HG02642 (cell line): ENCODE measurements around the gene SOBP.
A peak's percentile ranks its signal among the peaks of the same experiment; 100 is the strongest.

Experiments
- ATAC-seq: cut with Tn5 transposase; IDR thresholded peaks from one replicate; pipeline ENCODE4 v1.9.1; 2021; ENCODE audit warnings: mild to moderate bottlenecking; ENCODE audit not compliant: unreplicated experiment, poor library complexity

SOBP gene

DNA sequence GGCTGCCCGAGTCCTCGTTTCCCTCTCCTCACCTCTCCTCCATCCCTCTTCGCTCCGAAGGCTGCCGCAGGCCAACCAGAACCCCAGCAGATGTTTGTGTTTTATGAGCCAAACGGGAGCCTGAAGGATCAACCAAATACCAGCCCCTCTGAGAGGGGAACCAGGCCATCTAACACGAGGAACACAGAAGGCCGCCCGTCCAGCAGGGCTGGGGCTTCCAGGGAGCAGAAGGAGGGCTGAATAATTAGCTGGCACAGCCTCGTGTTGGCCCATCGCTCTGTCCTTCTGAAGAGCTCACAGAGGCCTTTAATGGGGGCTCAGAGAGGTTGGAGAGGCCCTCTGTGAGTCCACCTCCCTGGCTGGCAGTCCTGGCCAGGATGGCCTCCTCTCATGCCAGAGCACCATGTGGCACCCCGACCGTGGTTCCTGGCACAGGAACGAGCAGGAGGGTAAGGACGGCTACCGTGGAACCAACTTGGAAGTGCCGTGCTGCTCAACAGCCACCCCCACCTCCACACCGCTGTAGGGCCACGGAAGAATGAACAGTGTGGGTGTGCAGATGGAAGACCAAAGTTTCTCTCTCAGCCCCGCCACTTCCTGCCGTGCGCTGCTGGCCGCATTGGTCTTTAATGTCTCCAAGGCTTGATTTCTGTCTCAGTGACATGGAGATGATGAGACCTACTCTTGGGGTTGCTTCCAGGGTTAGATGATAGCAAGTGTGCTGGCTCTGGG is 179.0 kb downstream of the SOBP start:
- peak; percentile 91 for ATAC-seq

DNA sequence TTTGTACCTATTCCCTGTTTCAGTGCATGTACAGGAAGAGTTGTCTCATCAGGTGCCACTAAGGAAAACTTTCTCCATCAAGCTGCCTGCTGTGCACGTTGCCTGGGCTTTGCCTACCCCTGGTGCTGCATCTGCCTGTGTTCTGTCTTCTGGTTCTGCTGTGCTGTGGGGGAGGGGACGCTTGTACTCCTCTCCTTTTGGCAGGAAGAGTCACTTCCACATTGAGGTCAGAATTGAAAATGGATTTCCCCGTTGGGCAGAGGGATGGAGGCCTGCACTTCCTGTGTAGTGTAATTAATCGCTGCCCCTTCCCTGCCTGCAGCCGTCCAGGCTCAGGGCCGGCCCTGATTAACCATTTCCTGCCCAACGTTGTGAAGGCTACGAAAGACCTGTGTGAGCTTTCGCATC is 180.9 kb downstream of the SOBP start:
- no peak for ATAC-seq

DNA sequence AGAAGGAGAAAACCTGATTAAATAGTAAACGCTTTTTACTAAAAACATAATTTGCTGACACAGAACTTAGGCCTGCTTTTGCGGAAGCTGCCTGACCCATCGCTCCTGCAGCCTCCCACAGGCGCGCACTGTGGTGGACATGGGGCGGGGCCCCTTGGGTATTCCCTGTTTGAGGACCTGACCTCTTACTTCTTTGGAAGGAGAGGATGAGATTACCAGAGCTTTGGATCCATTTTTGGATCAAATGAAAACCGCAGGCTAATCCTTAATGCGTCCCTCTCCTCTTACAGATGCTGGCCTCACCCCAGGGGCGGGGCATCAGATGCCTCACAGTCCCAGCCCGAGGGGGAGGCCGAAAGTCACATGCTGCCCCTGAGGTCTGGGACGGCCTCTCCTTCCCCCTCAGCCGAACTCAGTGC is 183.2 kb downstream of the SOBP start:
- ATAC-seq = no peak

DNA sequence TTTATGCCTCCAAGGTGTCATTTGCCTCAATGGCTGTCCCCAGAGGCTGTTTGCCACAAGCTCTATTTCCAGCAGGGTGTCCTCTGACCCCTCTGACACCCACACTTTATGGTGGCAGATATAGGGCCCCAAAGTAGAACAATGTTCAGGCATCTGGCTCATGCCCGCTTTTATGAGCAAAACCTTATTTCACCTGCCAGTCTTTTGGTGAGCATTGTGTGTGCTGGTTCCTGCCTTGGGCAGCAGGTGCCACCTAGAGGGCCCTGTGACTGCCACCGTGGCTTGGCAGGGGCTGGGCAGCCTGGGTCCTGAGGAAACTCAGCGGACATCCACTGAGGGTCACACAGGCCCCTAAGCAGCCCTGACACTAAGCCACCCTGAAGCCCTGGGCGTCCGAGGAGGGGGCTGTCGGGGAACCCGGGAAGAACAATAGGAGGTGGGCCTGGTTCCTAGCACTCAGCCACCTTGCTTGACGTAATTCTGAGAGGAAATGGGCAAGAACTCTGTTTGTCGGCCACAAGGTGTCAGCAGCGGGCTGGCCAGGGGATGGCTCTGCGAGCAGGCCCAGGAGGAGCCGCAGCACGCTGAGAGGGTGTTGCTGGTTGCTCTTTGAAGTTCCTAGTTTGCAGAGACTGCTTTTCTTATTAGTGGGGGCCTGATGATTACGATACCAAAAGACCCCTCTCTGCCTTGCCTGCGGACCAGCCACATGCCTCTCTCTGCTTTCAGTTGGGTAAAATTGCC is 185.2 kb downstream of the SOBP start:
- peak; percentile 93 for ATAC-seq

DNA sequence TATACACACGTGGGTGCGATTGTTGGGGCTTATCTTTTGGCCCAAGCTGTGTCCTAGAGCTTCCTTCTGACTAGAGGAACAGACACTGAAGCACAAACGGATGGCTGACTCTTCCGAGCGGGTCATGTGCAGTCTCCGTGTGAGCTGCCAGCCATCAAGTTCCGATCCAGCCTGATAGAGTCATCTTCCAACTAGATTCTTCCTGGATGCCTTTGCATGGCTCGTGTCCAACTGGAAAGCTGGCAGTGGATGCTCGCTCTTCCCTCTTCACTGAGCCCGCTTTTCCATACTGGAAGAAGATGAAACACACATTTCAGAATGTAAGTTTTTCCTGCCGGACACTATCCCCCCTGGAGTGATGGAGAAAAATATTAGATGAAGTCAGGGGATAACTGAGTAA is 186.1 kb downstream of the SOBP start:
- ATAC-seq = no peak

DNA sequence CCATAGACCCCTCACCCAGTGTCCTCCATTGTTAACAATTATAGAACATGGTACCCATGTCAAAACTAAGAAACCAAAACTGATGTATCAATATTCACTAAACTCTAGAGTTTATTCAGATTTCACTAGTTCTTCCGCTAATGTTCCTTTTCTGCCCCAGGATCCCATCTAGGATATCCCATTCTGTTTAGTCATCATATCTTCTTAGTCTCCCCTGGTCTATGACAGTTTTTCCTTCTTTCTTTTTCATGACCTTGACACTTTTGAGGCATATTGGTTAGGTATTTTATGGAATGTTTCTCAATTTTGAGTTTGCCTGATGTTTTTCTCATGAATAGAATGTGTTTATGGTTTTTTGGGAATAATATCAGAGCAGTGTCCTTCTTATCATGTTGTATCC is 187.5 kb downstream of the SOBP start:
- no peak for ATAC-seq

DNA sequence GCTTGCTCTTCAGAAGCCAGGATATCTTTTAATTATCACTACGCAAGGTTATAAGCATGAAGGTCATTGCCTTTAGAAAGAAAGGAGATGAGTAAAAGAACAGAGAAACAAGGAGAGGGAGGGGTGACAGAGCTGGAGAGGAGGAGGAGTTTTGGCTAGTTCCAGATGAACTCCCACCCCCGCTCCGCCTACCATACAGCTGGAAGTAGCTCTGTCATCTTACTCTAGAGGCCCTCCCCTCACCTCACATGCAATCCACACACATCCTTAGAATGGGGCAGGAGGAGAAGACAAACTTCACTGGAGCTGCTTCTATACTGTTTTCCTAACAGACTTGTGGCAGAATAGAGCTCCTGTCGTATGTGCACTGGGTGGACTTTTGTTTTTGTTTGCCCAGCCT is 189.5 kb downstream of the SOBP start:
- ATAC-seq = no peak

DNA sequence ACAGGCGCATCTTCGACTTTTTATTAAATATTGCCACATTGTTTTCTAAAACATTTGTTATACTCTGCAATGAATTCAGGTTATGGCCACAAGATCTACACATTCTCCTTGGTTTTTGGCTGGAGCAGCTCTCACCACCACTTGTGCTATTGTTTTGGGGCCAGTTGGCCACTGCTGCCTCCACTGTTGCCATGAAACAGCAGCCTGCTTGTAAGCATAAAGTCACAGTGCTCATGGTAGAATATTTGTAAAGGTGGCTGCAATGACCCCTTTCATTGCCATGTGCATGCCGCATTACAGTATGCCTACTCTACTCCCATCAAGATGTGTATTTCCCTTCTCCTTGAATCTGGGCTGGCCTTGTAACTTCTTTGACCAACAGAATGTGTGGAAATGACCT is 192.8 kb downstream of the SOBP start:
- ATAC-seq = no peak

DNA sequence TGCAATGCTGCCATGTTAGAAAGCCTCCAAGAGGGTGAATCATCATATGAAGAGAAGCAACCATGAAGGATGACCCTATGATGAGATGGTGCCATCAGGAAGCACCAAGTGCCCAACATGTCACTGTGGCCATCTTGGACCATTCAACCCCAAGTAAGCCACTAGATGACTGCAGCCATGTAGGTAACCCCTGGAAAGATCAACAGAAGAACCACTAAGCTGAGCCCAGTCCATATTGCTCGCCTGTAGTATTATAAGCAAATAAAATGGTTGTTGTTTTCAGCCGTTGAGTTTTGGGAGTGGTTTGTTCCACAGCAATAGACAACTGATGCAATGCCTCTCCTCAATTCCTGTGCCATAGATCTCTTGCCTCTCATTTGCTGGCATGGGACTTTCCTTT is 193.3 kb downstream of the SOBP start:
- ATAC-seq = no peak

DNA sequence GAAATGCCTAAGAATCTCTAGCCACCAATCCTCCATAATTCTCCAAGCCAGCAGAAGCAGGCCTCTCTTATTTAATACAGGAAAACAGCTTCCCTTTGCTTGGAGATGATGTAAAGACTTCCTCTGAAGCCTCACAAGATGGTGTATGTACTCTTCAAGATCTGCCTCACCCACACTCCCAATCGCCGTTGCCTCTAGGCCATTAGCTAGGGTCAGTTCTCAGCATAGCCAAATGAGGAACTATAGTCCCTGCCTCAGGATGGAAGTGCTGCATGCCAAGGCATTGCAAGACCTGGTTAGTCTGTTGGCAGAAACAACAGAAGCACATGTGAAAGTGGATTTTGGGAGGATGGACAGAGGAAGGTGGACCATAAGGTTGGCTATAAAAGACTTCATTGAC is 195.1 kb downstream of the SOBP start:
- ATAC-seq = no peak

DNA sequence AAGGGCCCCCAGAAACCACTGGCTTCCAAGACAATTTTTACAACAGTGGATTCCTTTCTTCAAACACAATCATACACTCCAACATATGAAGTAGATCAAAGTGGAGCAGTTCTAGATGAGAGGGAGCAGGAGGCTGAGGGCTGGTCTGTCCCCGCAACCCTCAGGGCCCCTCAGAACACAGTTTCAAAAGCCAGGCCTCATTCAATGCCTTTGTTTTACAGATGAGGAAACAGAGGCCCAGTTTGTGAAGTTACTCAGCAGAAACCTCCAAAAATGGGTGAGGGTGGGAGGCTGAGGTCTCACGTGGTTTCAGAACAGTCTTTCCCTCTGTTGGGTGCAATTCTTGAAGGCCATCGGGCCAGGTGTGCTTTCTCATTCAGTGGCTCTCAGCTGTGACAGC is 199.3 kb downstream of the SOBP start:
- no peak for ATAC-seq

DNA sequence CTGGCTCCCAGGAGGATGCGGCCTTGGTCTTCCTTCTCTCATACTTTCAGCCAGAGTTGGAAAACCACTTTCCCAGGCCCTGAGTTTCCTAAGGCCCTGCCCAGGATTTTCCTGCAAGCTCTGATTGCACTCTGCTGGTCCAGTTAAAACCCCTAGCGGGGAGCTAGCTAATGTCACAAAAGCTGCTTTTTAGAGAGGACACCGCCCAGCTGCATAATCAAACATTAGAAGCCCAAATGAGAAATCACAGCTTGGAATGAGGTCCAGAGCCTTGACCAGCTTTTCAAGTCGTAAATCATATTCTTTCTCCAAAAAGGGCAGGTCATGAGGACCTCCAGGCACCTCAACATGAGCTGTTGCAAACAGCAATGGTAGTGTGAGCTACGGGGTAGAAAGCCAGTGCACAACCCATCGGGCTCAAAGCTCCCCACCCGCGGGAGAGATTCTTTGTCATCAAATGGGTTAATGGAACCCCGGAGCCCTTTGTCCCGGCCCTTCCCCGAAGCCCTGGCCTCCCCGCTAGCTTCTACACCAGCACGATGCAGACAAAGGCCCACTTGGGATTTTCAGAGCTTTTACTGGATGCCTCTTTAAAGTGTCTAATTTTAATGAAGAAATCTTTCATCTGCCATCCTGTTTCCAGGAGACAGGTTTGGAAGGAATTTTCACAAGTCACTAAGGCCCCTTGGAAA is 200.2 kb downstream of the SOBP start:
- no peak for ATAC-seq

DNA sequence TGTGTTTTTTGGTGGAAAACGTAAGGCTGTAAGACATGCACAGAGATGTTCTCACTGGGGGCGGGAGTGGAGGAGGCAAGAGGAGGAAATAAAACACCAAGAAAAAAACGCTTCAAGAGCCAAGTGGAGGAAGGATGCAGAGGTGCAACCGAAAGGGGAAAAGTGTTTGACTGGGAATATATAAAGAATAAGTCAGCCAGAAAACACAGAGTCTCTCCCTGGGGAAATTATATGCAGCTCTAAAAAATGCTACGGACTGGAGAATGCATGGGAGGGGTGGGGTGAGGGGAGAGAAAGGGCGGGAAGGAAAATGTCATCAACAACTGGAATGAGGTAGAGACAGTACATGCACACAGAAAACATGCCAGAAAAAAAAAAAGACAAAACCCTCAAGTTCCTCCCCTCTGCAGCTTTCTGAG is 200.7 kb downstream of the SOBP start:
- ATAC-seq = no peak

DNA sequence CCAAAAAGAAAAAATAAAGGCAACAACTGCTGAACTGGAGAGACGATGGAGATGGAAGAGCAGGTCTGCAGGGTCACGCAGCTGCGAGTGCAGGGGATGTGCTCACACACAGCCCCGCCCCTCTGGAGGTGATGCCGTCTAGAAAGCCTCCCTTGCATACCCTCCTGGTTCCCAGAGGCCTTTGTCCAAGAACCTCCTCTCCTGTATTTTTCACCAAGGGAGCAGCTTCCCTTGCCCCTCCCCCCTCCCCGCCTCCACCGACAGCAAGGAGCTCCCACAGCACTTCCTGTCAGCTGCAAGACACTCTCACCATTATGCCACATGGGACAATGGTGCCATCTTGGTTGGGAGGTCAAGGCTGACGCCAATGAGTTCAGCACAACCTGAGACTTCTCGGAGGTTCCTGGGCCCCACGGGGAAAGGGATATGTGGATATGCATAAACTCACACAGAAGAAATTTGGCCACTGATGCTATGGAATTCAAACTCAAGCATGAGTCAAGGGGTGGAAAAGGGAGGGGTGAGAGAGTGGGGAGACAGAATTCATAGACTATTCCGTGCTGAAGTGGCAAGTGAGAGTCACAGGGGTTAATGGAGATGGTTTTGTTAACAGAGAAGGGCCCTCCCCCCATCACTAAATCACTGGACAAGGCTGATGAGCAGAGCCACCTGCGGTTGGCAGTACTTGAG is 201.3 kb downstream of the SOBP start:
- no peak for ATAC-seq

DNA sequence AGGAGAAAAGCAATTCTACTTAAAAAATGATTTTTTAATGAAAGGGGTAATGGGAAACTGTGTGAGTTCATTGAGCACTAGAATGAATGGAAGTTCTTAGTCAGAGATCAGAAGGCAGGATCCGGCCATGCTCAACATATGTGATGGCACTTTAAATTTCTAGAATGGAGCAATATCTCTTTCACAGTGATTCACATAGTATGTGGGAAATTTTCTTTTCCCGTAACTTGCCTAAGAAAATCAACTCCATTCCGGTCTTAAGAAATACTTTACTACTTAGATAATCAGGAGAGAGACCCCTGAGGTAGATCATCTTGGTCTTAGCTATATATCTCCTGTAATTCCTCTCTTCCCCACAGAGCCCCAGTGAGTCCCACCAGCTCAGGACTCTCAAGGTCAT is 202.4 kb downstream of the SOBP start:
- no peak for ATAC-seq

DNA sequence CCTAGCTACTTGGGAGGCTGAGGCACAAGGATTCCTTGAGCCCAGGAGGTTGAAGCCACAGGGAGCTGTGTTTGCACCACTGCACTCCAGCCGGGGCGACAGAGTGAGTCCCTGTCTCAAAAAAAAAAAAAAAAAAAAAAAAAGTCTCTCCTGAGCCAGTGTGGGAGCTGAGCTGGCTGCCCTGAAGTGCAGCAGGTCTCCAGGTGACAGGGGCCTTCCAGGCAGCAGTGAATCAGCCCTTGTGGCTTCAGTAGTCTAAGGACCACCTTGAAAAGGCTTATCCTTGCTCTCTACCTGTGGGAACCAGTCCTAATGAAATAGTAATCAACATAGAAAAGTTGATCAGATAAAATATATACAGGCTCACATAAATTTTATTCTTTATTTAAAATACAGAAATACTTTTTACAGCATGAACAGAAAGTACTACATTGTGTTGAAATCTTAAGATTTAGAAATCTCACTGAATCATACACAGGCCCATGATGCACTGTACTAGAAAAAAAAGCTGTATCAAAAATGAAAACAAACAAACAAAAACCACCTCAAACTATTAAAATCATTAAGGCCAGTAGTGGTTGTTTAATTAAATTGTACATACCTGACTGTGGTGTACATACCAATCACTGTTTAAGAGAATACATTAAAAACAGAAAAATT is 205.3 kb downstream of the SOBP start:
- ATAC-seq = no peak

DNA sequence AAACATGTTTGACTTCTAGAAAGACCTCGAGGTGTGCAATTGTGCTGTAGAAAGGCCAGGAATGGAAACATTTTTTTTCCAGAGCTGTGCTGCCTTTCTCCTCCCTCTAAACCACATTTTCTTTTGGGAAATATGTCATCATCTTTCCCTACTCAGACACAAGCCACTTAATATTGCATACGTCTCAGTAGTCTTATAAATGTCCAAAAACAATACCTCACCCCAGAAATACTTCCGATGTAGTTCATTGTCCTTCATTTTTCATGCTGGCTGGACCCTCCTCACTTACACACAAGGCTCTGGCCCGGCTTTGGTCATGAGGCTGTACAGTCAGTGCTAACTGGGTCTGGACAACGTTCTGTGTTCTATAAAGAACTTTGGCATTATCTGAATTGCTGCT is 207.8 kb downstream of the SOBP start:
- ATAC-seq = no peak

DNA sequence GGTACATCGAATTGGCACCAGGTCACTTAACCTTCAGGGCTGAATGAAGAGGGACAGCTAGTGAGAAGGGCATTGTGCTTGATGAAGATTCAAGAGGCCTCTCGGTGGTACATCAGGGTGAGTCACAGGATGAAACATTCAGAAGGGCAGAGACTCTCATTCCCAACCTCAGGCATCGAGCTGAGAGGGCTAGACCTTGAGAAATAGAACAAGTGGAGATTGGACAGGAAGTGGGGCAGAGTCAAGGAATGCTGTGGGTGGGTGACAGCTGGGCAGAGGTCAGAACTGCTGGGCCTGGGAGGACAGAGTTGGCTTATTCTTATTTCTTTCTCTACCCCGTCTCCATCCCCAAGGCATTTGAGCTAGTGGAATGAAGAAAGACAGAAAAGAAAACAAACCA is 208.2 kb downstream of the SOBP start:
- ATAC-seq = no peak

DNA sequence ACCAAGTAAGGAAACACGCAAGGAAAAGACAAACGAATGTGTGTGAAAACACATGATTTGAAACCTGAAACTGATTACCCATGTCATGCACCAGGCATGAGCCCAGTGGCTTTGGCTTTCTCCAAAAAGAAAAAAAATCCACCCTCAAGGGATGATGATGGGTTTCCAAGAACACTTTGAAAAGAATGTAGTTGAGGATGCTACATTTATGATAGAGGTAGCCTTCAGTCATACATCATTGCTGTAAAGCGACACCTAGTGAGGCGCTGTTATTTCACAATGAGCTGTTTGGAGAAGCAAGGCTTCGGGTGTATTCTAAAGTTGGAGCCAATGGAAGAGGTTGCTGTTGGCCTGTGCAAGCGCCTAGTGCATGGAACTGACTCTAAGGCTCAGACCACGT is 209.3 kb downstream of the SOBP start:
- no peak for ATAC-seq

DNA sequence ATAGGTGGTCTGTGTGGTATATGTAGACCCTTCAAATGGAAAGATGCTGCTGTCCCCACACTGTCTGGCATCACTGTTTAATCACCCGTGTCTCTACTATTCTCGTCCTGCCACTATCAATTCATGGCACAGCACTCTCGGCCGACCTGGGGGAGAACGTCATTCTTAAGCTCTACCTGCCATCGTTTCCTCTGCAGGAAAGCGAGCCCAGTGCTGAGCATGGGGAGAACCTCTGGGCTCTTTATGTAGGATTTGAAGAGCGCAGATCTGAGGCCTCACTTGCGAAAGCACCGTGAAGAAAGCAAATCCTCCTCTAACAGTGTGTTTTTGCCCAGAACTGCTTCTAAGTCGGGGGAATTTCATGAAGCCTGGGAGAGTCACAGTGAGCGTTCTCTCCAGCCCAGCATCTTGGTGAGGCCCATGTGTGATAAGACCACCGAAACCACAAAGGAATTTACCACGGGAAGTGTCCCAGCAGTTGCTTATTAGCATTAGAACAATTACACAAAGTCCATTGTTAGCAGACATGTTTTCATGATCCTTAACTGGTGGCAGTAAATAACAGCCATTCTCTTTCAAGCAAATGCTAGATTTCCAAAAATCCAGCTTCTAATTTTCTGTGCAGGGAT is 209.9 kb downstream of the SOBP start:
- ATAC-seq = no peak
